Smooth muscle cell (in vitro differentiated cells): Measurements from ENCODE around the gene NFASC. TPM values are rescaled to one million over a fixed set of nuclear protein-coding genes. Genes with fewer than 3 reads are reported as not detected.

Experiments used
- DNase-seq: peaks from one replicate; lab custom pipeline; 2025; ENCODE audit not compliant: unreplicated experiment; lab: John Stamatoyannopoulos, UW
- H2AFZ ChIP-seq: fragments of 200-600 bp; sonication (generic); 2 replicates; pipeline ENCODE4 v1.6.0; 2016; ENCODE audit warnings: antibody characterized with exemption, low read depth, mild to moderate bottlenecking
- H3F3A ChIP-seq: fragments of 200-600 bp; sonication (generic); 2 replicates; pipeline ENCODE4 v1.6.0; 2017; ENCODE audit warnings: antibody characterized with exemption, low read depth
- H3K27ac ChIP-seq: fragments of 200-600 bp; sonication (generic); 2 replicates; pipeline ENCODE4 v1.5.1; 2016; ENCODE audit warnings: low read depth, mild to moderate bottlenecking
- H3K27me3 ChIP-seq: fragments of 200-600 bp; sonication (generic); 2 replicates; pipeline ENCODE4 v1.6.1; 2016; ENCODE audit warnings: low read depth, mild to moderate bottlenecking
- H3K36me3 ChIP-seq: fragments of 200-600 bp; sonication (generic); 2 replicates; pipeline ENCODE4 v1.5.1; 2016; ENCODE audit warnings: low read depth
- H3K4me1 ChIP-seq: fragments of 200-600 bp; sonication (generic); 2 replicates; pipeline ENCODE4 v1.5.1; 2016; ENCODE audit warnings: low read depth
- H3K4me2 ChIP-seq: fragments of 200-600 bp; sonication (generic); 2 replicates; pipeline ENCODE4 v1.6.0; 2016; ENCODE audit warnings: mild to moderate bottlenecking
- H3K4me3 ChIP-seq: fragments of 200-600 bp; sonication (generic); 2 replicates; pipeline ENCODE4 v1.5.1; 2016; ENCODE audit warnings: mild to moderate bottlenecking
- H3K79me2 ChIP-seq: fragments of 200-600 bp; sonication (generic); 2 replicates; pipeline ENCODE4 v1.6.0; 2016; ENCODE audit warnings: low read depth, mild to moderate bottlenecking
- H3K9ac ChIP-seq: fragments of 200-600 bp; sonication (generic); 2 replicates; pipeline ENCODE4 v1.6.0; 2016; ENCODE audit warnings: low read depth
- H3K9me3 ChIP-seq: fragments of 200-600 bp; sonication (generic); replicated peaks from 2 replicates; pipeline ENCODE4 v1.5.1; 2016; ENCODE audit warnings: low read depth
- H4K20me1 ChIP-seq: fragments of 200-600 bp; sonication (generic); 2 replicates; pipeline ENCODE4 v1.6.0; 2016; ENCODE audit warnings: low read depth
- CTCF ChIP-seq: fragments of 200-600 bp; sonication (generic); IDR thresholded peaks from 2 replicates; pipeline ENCODE4 v1.5.1; 2017; ENCODE audit warnings: borderline replicate concordance, mild to moderate bottlenecking, antibody characterized with exemption; ENCODE audit not compliant: insufficient read depth, poor library complexity, severe bottlenecking
- WGBS: methylation state at CpG from one replicate; pipeline ENCODE4 v1.1.7; 2016; ENCODE audit warnings: low lambda C conversion rate; 5-methylcytosine and 5-hydroxymethylcytosine counted together
- polyA plus RNA-seq: library from polyadenylated mRNA; unstranded; fragments of >200 nt; fragmentation: Nextera tagmentation; extraction: Ambion mirVana; gene quantifications from 2 replicates; pipeline ENCODE4 v1.2.1, GENCODE V29; 2016
- total RNA-seq: library from RNA; depleted of rRNA; stranded (reverse); fragments of >200 nt; gene quantifications from 2 replicates; pipeline ENCODE4 v1.2.3, GENCODE V29; 2014

The NFASC gene
- total and polyA plus RNA-seq, 2 experiments from 2014 or later: 0.09 to 0.63 TPM

GRCh38 chr1:204959836-204960235 lies 89.2 kb downstream of the NFASC start:
- TF ChIP-seq CTCF: no peak
- H3K9ac ChIP-seq: no peak overlapping the region
- H3K4me2 ChIP-seq: no peak overlapping the region
- H2AFZ ChIP-seq: no peak overlapping the region
- WGBS: 88% methylated on average over 2 of the region's 2 CpGs
- no peaks in the 10 kb centered on the region for H4K20me1 ChIP-seq
- no peak overlapping the region for H3K4me3 ChIP-seq
- H3F3A ChIP-seq: no peaks in the 10 kb centered on the region
- H3K9me3 ChIP-seq: no peaks in the 10 kb centered on the region
- no peak overlapping the region for H3K27ac ChIP-seq
- no peaks in the 10 kb centered on the region for H3K36me3 ChIP-seq
- no peak for DNase-seq
- H3K27me3 ChIP-seq: peaks cover 74% of the 10 kb centered on the region
- no peaks in the 10 kb centered on the region for H3K4me1 ChIP-seq
- no peaks in the 10 kb centered on the region for H3K79me2 ChIP-seq

GRCh38 chr1:204960306-204961125 lies 89.9 kb downstream of the NFASC start:
- Histone ChIP-seq H3K4me1 (no peaks in the 10 kb centered on the region), H3K79me2 (no peaks in the 10 kb centered on the region), H3K9me3 (no peaks in the 10 kb centered on the region), H3K4me2 (no peak overlapping the region), H3F3A (no peaks in the 10 kb centered on the region), H4K20me1 (no peaks in the 10 kb centered on the region), H3K4me3 (no peak overlapping the region), H3K27ac (no peak overlapping the region), H2AFZ (no peak overlapping the region), H3K9ac (no peak overlapping the region), H3K36me3 (no peaks in the 10 kb centered on the region), H3K27me3 (peaks cover 74% of the 10 kb centered on the region)
- TF ChIP-seq CTCF: no peak
- 88% methylated on average over 8 of the region's 8 CpGs for WGBS
- DNase-seq: no peak

DNA sequence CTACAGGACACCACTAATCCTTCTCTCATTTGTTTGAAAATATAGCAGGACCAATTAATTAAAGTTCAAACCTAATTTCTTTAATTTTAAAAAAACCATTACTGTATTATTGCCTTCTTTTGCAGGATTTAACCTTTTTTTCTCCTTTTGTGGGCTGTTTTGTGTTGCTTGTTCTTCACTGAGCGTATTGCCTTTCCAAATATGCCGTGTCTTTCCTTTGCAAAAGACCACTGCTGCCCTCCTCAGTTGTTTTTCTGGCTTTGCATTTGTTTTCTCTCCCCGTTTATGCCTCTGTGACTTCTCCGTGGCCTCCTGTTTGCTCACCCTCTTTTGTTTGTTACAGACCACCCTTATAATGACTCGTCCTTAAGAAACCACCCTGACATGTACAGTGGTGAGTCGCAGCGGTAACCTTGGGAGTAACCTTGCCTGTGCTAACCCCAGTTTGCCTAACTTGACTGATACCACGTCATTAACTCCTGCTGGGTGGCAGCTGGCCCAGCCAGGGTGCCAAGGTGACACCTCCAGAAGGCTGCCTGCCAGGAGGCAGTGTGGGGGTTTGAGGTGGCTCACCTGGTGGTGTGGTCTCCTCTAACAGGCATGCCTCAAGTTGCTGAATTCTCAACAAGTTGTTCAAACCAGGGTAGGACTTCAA lies 91.2 kb downstream of the NFASC start:
- no peak for TF ChIP-seq CTCF
- no peak overlapping the region for H3K9ac ChIP-seq
- DNase-seq: no peak
- no peaks in the 10 kb centered on the region for H3K9me3 ChIP-seq
- no peaks in the 10 kb centered on the region for H3K79me2 ChIP-seq
- no peak overlapping the region for H3K4me3 ChIP-seq
- H2AFZ ChIP-seq: no peak overlapping the region
- WGBS: 63% methylated on average over 8 of the region's 8 CpGs
- H3K27me3 ChIP-seq: peaks cover 73% of the 10 kb centered on the region
- H4K20me1 ChIP-seq: no peaks in the 10 kb centered on the region
- H3K4me1 ChIP-seq: no peaks in the 10 kb centered on the region
- H3K27ac ChIP-seq: no peak overlapping the region
- no peaks in the 10 kb centered on the region for H3K36me3 ChIP-seq
- no peak overlapping the region for H3K4me2 ChIP-seq
- no peaks in the 10 kb centered on the region for H3F3A ChIP-seq
